HCT116 (cell line): ENCODE measurements around the gene SLAMF1.

Source experiments
- CTCF ChIP-seq, 3 experiments: fragments of 200-600 bp in 1 of 3; sonication (generic) in 1 of 3; IDR thresholded peaks in 2 of 3; conservative IDR thresholded peaks in 1 of 3; 2 replicates each; pipeline ENCODE4 v1.5.1; 2012 to 2017; ENCODE audit warnings: low read depth in 2 of 3, low read length in 2 of 3, antibody characterized with exemption in 1 of 3, borderline replicate concordance in 1 of 3, control low read depth in 1 of 3, mild to moderate bottlenecking in 1 of 3, mixed read lengths in 1 of 3, mixed run types in 1 of 3, moderate library complexity in 1 of 3; ENCODE audit not compliant: insufficient read depth in 1 of 3
- EZH2phosphoT487 ChIP-seq: fragments of 200-600 bp; IDR thresholded peaks from 2 replicates; pipeline ENCODE4 v1.6.1; 2018; ENCODE audit warnings: antibody characterized with exemption, borderline replicate concordance
- POLR2A ChIP-seq: IDR thresholded peaks from 2 replicates; pipeline ENCODE4 v1.7.0; 2011; ENCODE audit warnings: borderline replicate concordance; ENCODE audit not compliant: insufficient read depth, insufficient read length; ENCODE audit errors: extremely low read depth
- RAD21 ChIP-seq: IDR thresholded peaks from 2 replicates; pipeline ENCODE4 v1.6.1; 2012; ENCODE audit warnings: low read depth, mild to moderate bottlenecking
- SP1 ChIP-seq: IDR thresholded peaks from 2 replicates; pipeline ENCODE4 v1.6.1; 2012; ENCODE audit warnings: low read depth
- ZNF274 ChIP-seq: fragments of 200-500 bp; sonication (Bioruptor generic); IDR thresholded peaks from 2 replicates; pipeline ENCODE4 v1.6.1; 2014; ENCODE audit warnings: mild to moderate bottlenecking, low read depth, low read length, inconsistent platforms

GRCh38 chr1:160679893-160680292 lies 33.0 kb upstream of the SLAMF1 start:
- TF ChIP-seq POLR2A (no peak), CTCF (IDR thresholded peaks at IDR 0.05 in 2 of 3, conservative IDR thresholded peaks at IDR 0.05 in 1 of 3; ENCODE audit: borderline replicate concordance in 1 of 3, insufficient read depth in 1 of 3, low read depth in 2 of 3, low read length in 2 of 3) (no peak), RAD21 (no peak), ZNF274 (no peak), SP1 (no peak), EZH2phosphoT487 (no peak)
